H9 (cell line): ENCODE data around the gene C1orf159. TPM values are rescaled to one million over a fixed set of nuclear protein-coding genes. Genes with fewer than 3 reads are reported as not detected.

Experiments
- DNase-seq: peaks from one replicate; pipeline ENCODE4 v3.0.0-alpha.2; 2017
- H2AFZ ChIP-seq: one replicate; pipeline ENCODE4 v1.6.1; 2013; ENCODE audit warnings: mild to moderate bottlenecking, low read length, control low read depth, moderate library complexity
- H2AK5ac ChIP-seq: 2 replicates; pipeline ENCODE4 v1.6.1; 2013; ENCODE audit warnings: low read length, control low read depth, mixed read lengths; ENCODE audit not compliant: insufficient read length
- H2BK120ac ChIP-seq: one replicate; pipeline ENCODE4 v1.6.1; 2013; ENCODE audit warnings: low read depth, mild to moderate bottlenecking, low read length, control low read depth, inconsistent platforms; ENCODE audit not compliant: poor library complexity, severe bottlenecking
- H2BK12ac ChIP-seq: 2 replicates; pipeline ENCODE4 v1.6.1; 2013; ENCODE audit warnings: low read length, control low read depth, mixed read lengths, low read depth; ENCODE audit not compliant: insufficient read length
- H2BK15ac ChIP-seq: 2 replicates; pipeline ENCODE4 v1.6.1; 2013; ENCODE audit warnings: low read depth, low read length, control low read depth
- H2BK20ac ChIP-seq: one replicate; pipeline ENCODE4 v1.6.1; 2013; ENCODE audit warnings: low read depth, mild to moderate bottlenecking, low read length, control low read depth, inconsistent platforms; ENCODE audit not compliant: poor library complexity, severe bottlenecking
- H2BK5ac ChIP-seq: 2 replicates; pipeline ENCODE4 v1.6.1; 2013; ENCODE audit warnings: low read length, control low read depth, mixed read lengths; ENCODE audit not compliant: insufficient read length
- H3K14ac ChIP-seq: 2 replicates; pipeline ENCODE4 v1.6.1; 2013; ENCODE audit warnings: low read length, control low read depth; ENCODE audit not compliant: insufficient read depth
- H3K18ac ChIP-seq: 2 replicates; pipeline ENCODE4 v1.6.1; 2013; ENCODE audit warnings: low read depth, mild to moderate bottlenecking, mixed read lengths, low read length, control low read depth; ENCODE audit not compliant: insufficient read length
- H3K23ac ChIP-seq: 2 replicates; pipeline ENCODE4 v1.6.1; 2013; ENCODE audit warnings: low read length, control low read depth, mixed read lengths, low read depth; ENCODE audit not compliant: insufficient read length
- H3K23me2 ChIP-seq: 2 replicates; pipeline ENCODE4 v1.6.1; 2013; ENCODE audit warnings: low read depth, mild to moderate bottlenecking, mixed read lengths, low read length, control low read depth; ENCODE audit not compliant: insufficient read length, poor library complexity, severe bottlenecking
- H3K27ac ChIP-seq: 2 replicates; pipeline ENCODE4 v1.5.1; 2013; ENCODE audit warnings: low read length, control low read depth, mixed read lengths, low read depth; ENCODE audit not compliant: insufficient read length
- H3K27me3 ChIP-seq: 2 replicates; pipeline ENCODE4 v1.6.1; 2013; ENCODE audit warnings: low read length, control low read depth, inconsistent platforms; ENCODE audit not compliant: insufficient read depth
- H3K4ac ChIP-seq: 2 replicates; pipeline ENCODE4 v1.6.1; 2013; ENCODE audit warnings: low read depth, mild to moderate bottlenecking, control low read depth, inconsistent platforms, low read length, moderate library complexity
- H3K4me1 ChIP-seq: 2 replicates; pipeline ENCODE4 v1.6.1; 2013; ENCODE audit warnings: low read length, control low read depth, inconsistent platforms; ENCODE audit not compliant: insufficient read depth
- H3K4me2 ChIP-seq: 2 replicates; pipeline ENCODE4 v1.6.1; 2013; ENCODE audit warnings: low read length, control low read depth, mixed read lengths; ENCODE audit not compliant: insufficient read length, insufficient read depth
- H3K56ac ChIP-seq: 2 replicates; pipeline ENCODE4 v1.6.1; 2013; ENCODE audit warnings: low read depth, mild to moderate bottlenecking, mixed read lengths, low read length, control low read depth; ENCODE audit not compliant: insufficient read length
- H3K79me1 ChIP-seq: 2 replicates; pipeline ENCODE4 v1.6.1; 2013; ENCODE audit warnings: low read depth, mild to moderate bottlenecking, moderate library complexity, low read length, control low read depth, inconsistent platforms; ENCODE audit not compliant: insufficient read depth, poor library complexity, severe bottlenecking
- H3K79me2 ChIP-seq: 2 replicates; pipeline ENCODE4 v1.6.1; 2013; ENCODE audit warnings: low read length, control low read depth, inconsistent platforms; ENCODE audit not compliant: insufficient read depth
- H3K9ac ChIP-seq: 2 replicates; pipeline ENCODE4 v1.6.1; 2013; ENCODE audit warnings: low read length, control low read depth, mixed read lengths; ENCODE audit not compliant: insufficient read length; ENCODE audit errors: extremely low read depth
- H3K9me3 ChIP-seq: one replicate; pipeline ENCODE4 v1.6.1; 2013; ENCODE audit warnings: low read depth, low read length, inconsistent platforms; ENCODE audit not compliant: control insufficient read depth
- H3T11ph ChIP-seq: one replicate; pipeline ENCODE4 v1.6.1; 2013; ENCODE audit warnings: mild to moderate bottlenecking, low read length, control low read depth, inconsistent platforms
- H4K20me1 ChIP-seq: one replicate; pipeline ENCODE4 v1.6.1; 2013; ENCODE audit not compliant: control insufficient read depth, insufficient read length, insufficient read depth
- H4K5ac ChIP-seq: 2 replicates; pipeline ENCODE4 v1.6.1; 2013; ENCODE audit warnings: low read depth, mild to moderate bottlenecking, mixed read lengths, low read length, control low read depth; ENCODE audit not compliant: insufficient read length
- H4K8ac ChIP-seq: replicated peaks from 2 replicates; pipeline ENCODE4 v1.6.1; 2013; ENCODE audit warnings: low read length, control low read depth, mixed read lengths, low read depth; ENCODE audit not compliant: insufficient read length
- H4K91ac ChIP-seq: 2 replicates; pipeline ENCODE4 v1.6.1; 2013; ENCODE audit warnings: low read depth, mild to moderate bottlenecking, moderate library complexity, mixed read lengths, low read length, control low read depth; ENCODE audit not compliant: insufficient read length
- H3K27ac Mint-ChIP-seq, 3 experiments: 2 replicates in 2 of 3; 3 replicates in 1 of 3; pipeline ENCODE4 v1.8.0; 2020 to 2021; ENCODE audit warnings: mixed read lengths in 3 of 3, mild to moderate bottlenecking in 1 of 3, moderate library complexity in 1 of 3
- H3K27me3 Mint-ChIP-seq: 2 replicates; pipeline ENCODE4 v1.8.0; 2021; ENCODE audit warnings: low read depth, mild to moderate bottlenecking, moderate library complexity, mixed read lengths
- H3K36me3 Mint-ChIP-seq, 3 experiments: 2 replicates in 2 of 3; 3 replicates in 1 of 3; pipeline ENCODE4 v1.8.0; 2020 to 2021; ENCODE audit warnings: low read depth in 3 of 3, mixed read lengths in 3 of 3; ENCODE audit not compliant: insufficient read depth in 1 of 3
- H3K4me1 Mint-ChIP-seq, 2 experiments: 2 replicates each; pipeline ENCODE4 v1.8.0; 2020; ENCODE audit warnings: mixed read lengths in 2 of 2
- H3K4me3 Mint-ChIP-seq, 2 experiments: 2 replicates in 1 of 2; 3 replicates in 1 of 2; pipeline ENCODE4 v1.8.0; 2020 to 2021; ENCODE audit warnings: mild to moderate bottlenecking in 2 of 2, mixed read lengths in 2 of 2, moderate library complexity in 1 of 2
- H3K9me3 Mint-ChIP-seq, 2 experiments: 2 replicates in 1 of 2; 3 replicates in 1 of 2; pipeline ENCODE4 v1.8.0; 2020; ENCODE audit warnings: mild to moderate bottlenecking in 2 of 2, mixed read lengths in 2 of 2, moderate library complexity in 1 of 2
- CTCF ChIP-seq: fragments of 200-600 bp; sonication (generic); conservative IDR thresholded peaks from 3 replicates; pipeline ENCODE4 v1.8.0; 2021; ENCODE audit warnings: antibody characterized with exemption, mild to moderate bottlenecking
- WGBS: extraction: QIAGEN DNeasy Blood & Tissue Kit; methylation state at CpG from one replicate; pipeline ENCODE4 v1.1.7; 2013; ENCODE audit warnings: missing lambda C conversion rate, low lambda C conversion rate, mixed read lengths; ENCODE audit not compliant: insufficient read length; ENCODE audit errors: extremely low coverage; 5-methylcytosine and 5-hydroxymethylcytosine counted together
- total RNA-seq: library from RNA; stranded (reverse); gene quantifications from 2 replicates; pipeline ENCODE4 v1.2.1, GENCODE V29; 2021

C1orf159 gene
- total RNA-seq, 1 experiment from 2014 or later = 12.3 TPM

GRCh38 chr1:1085911-1086841, 29.7 kb downstream of the C1orf159 start:
- Histone ChIP-seq H4K8ac (no peak overlapping the region), H3K9me3 (no peaks in the 10 kb centered on the region), H3K4me1 (no peaks in the 10 kb centered on the region), H2BK15ac (no peak overlapping the region), H2BK5ac (no peak overlapping the region), H3K23me2 (no peaks in the 10 kb centered on the region), H4K5ac (no peak overlapping the region), H4K91ac (no peak overlapping the region), H3K4ac (no peak overlapping the region), H3K27ac (no peak overlapping the region), H3K14ac (no peak overlapping the region; the same call in 1 of the 2 replicates), H4K20me1 (no peaks in the 10 kb centered on the region), H3K23ac (no peak overlapping the region), H3K18ac (no peak overlapping the region), H3T11ph (no peak overlapping the region), H3K4me2 (no peak overlapping the region), H2AK5ac (no peak overlapping the region), H3K27me3 (no peaks in the 10 kb centered on the region), H3K79me1 (no peaks in the 10 kb centered on the region), H2BK20ac (no peak overlapping the region), H3K79me2 (no peaks in the 10 kb centered on the region), H2BK12ac (no peak overlapping the region), H2AFZ (no peak overlapping the region), H3K9ac (no peak overlapping the region), H2BK120ac (no peak overlapping the region), H3K56ac (no peak overlapping the region)
- no peak for TF ChIP-seq CTCF
- H3K9me3 Mint-ChIP-seq = no peaks in the 10 kb centered on the region
- H3K4me3 Mint-ChIP-seq = no peak overlapping the region
- H3K27ac Mint-ChIP-seq = no peak overlapping the region; a peak in 1 of 7 replicates
- no peak for DNase-seq
- no peaks in the 10 kb centered on the region for H3K4me1 Mint-ChIP-seq
- WGBS = no CpG with 5 or more reads among the region's 38 CpGs
- H3K36me3 Mint-ChIP-seq = peaks cover 0 to 12% (median 0%) of the 10 kb centered on the region in 3 experiments; a peak in 5 of 7 replicates
- no peaks in the 10 kb centered on the region for H3K27me3 Mint-ChIP-seq
